Osteoblast (primary cell): ENCODE results near the gene HCN3. TPM values are rescaled to one million over a fixed set of nuclear protein-coding genes. Genes with fewer than 3 reads are reported as not detected.
"Not testable (repeated sequence)": the region's sequence is repeated elsewhere in the genome, so short reads cannot be mapped to it uniquely, and the experiment has no call there.

Experiments
- DNase-seq: peaks from one replicate; pipeline ENCODE4 v3.0.0; 2011; ENCODE audit warnings: low spot score, mixed read lengths; ENCODE audit not compliant: insufficient read length; ENCODE audit errors: missing footprints
- H2AFZ ChIP-seq: 2 replicates; pipeline ENCODE4 v1.6.0; 2011; ENCODE audit warnings: mild to moderate bottlenecking, low read length
- H3K27ac ChIP-seq: 2 replicates; pipeline ENCODE4 v1.5.1; 2011; ENCODE audit warnings: mild to moderate bottlenecking, low read depth, low read length, moderate library complexity
- H3K27me3 ChIP-seq: 2 replicates; pipeline ENCODE4 v1.6.0; 2012; ENCODE audit warnings: mild to moderate bottlenecking, control low read depth, inconsistent platforms, low read length, moderate library complexity; ENCODE audit not compliant: insufficient read depth
- H3K36me3 ChIP-seq: 2 replicates; pipeline ENCODE4 v1.5.1; 2011; ENCODE audit warnings: mild to moderate bottlenecking, low read length, control low read depth, moderate library complexity; ENCODE audit not compliant: insufficient read depth
- H3K4me1 ChIP-seq: 2 replicates; pipeline ENCODE4 v1.5.1; 2011; ENCODE audit warnings: mild to moderate bottlenecking, low read length, control low read depth, moderate library complexity; ENCODE audit not compliant: insufficient read depth
- H3K4me2 ChIP-seq: 2 replicates; pipeline ENCODE4 v1.6.0; 2011; ENCODE audit warnings: mild to moderate bottlenecking, low read length; ENCODE audit not compliant: insufficient read depth
- H3K4me3 ChIP-seq: fragments of 200-600 bp; sonication (generic); 3 replicates; pipeline ENCODE4 v1.5.1; 2012; ENCODE audit warnings: mild to moderate bottlenecking, low read length, inconsistent platforms; ENCODE audit not compliant: insufficient read depth
- H3K79me2 ChIP-seq: 2 replicates; pipeline ENCODE4 v1.6.0; 2012; ENCODE audit warnings: mild to moderate bottlenecking, low read length, control low read depth, inconsistent platforms; ENCODE audit not compliant: insufficient read depth
- H3K9me3 ChIP-seq: 2 replicates; pipeline ENCODE4 v1.5.1; 2011; ENCODE audit warnings: low read depth, low read length, control low read depth
- H4K20me1 ChIP-seq: 2 replicates; pipeline ENCODE4 v1.6.0; 2012; ENCODE audit warnings: mild to moderate bottlenecking, low read length, control low read depth; ENCODE audit not compliant: insufficient read depth
- CTCF ChIP-seq: IDR thresholded peaks from 2 replicates; pipeline ENCODE4 v1.5.1; 2011; ENCODE audit warnings: mild to moderate bottlenecking, low read depth, low read length, moderate library complexity; ENCODE audit errors: extremely low read depth
- total RNA-seq: library from RNA; depleted of rRNA; stranded (reverse); fragments of >200 nt; gene quantifications from 2 replicates; pipeline ENCODE4 v1.2.3, GENCODE V29; 2012

The HCN3 gene
- total RNA-seq, 1 donor = 2.5 TPM

GRCh38 chr1:155287987-155288543 is 10.8 kb downstream of the HCN3 start:
- Histone ChIP-seq H3K27ac (no peak overlapping the region), H3K27me3 (peaks cover 13% of the 10 kb centered on the region), H3K4me3 (no peak overlapping the region), H3K4me1 (no peaks in the 10 kb centered on the region), H3K79me2 (no peaks in the 10 kb centered on the region), H2AFZ (no peak overlapping the region), H4K20me1 (no peaks in the 10 kb centered on the region), H3K36me3 (no peaks in the 10 kb centered on the region), H3K4me2 (no peak overlapping the region), H3K9me3 (no peaks in the 10 kb centered on the region)
- peak; percentile 55 for DNase-seq
- TF ChIP-seq CTCF = no peak

GRCh38 chr1:155291006-155291405 is 13.7 kb downstream of the HCN3 start:
- not testable (repeated sequence) for H4K20me1 ChIP-seq, H3K4me1 ChIP-seq, H3K27ac ChIP-seq, H3K36me3 ChIP-seq, DNase-seq, H2AFZ ChIP-seq, H3K79me2 ChIP-seq, H3K9me3 ChIP-seq, H3K4me3 ChIP-seq, H3K4me2 ChIP-seq
- peaks cover 37% of the 10 kb centered on the region for H3K27me3 ChIP-seq

GRCh38 chr1:155293086-155293749 is 16.0 kb downstream of the HCN3 start:
- H3K4me3 ChIP-seq = no peak overlapping the region
- H3K79me2 ChIP-seq = no peaks in the 10 kb centered on the region
- no peak overlapping the region for H2AFZ ChIP-seq
- no peaks in the 10 kb centered on the region for H4K20me1 ChIP-seq
- H3K27me3 ChIP-seq = peaks cover 48% of the 10 kb centered on the region
- H3K36me3 ChIP-seq = no peaks in the 10 kb centered on the region
- no peak overlapping the region for H3K27ac ChIP-seq
- H3K9me3 ChIP-seq = no peaks in the 10 kb centered on the region
- peak; percentile 50 for DNase-seq
- no peak overlapping the region for H3K4me2 ChIP-seq
- no peaks in the 10 kb centered on the region for H3K4me1 ChIP-seq
- no peak for TF ChIP-seq CTCF

GRCh38 chr1:155294520-155295182 is 17.4 kb downstream of the HCN3 start:
- no peak overlapping the region for H3K4me3 ChIP-seq
- peaks cover 48% of the 10 kb centered on the region for H3K27me3 ChIP-seq
- no peaks in the 10 kb centered on the region for H3K79me2 ChIP-seq
- H3K27ac ChIP-seq = no peak overlapping the region
- no peak for TF ChIP-seq CTCF
- no peak overlapping the region for H3K4me2 ChIP-seq
- no peak overlapping the region for H2AFZ ChIP-seq
- H4K20me1 ChIP-seq = no peaks in the 10 kb centered on the region
- no peaks in the 10 kb centered on the region for H3K9me3 ChIP-seq
- H3K36me3 ChIP-seq = no peaks in the 10 kb centered on the region
- peak; percentile 65 for DNase-seq
- H3K4me1 ChIP-seq = no peaks in the 10 kb centered on the region
